Posterior vena cava (tissue), 2 donors: ENCODE data around the gene MFF. TPM values are rescaled to one million over a fixed set of nuclear protein-coding genes. Genes with fewer than 3 reads are reported as not detected.
"Not testable (repeated sequence)": the region's sequence is repeated elsewhere in the genome, so short reads cannot be mapped to it uniquely, and the experiment has no call there.

Experiments used
- DNase-seq: peaks from one replicate; pipeline ENCODE4 v3.0.0-alpha.2; 2020; ENCODE audit warnings: low spot score
- intact Hi-C, 2 donors: fragments of 100-400 bp; cut with DNase I; formaldehyde crosslinking; loops; one replicate each; pipeline versions ENCODE4 v1.14.1 to v1.14.2; 2022 to 2023
- total RNA-seq, 2 donors: library from RNA; stranded (reverse); fragmentation: NEBNext Ultra II Directional; extraction: Animal tissue kit (Norgen Biotek cat#: 25700); gene quantifications; one replicate each; pipeline ENCODE4 v1.2.1, GENCODE V29; 2021
- donor health status: DM: yes; HTN: yes; CAD: no.
- donor health status: DM: yes; HTN: yes; CAD: no.

MFF gene
- total RNA-seq, 2 donors from 2014 or later: 52.2 to 55.2 TPM

DNA sequence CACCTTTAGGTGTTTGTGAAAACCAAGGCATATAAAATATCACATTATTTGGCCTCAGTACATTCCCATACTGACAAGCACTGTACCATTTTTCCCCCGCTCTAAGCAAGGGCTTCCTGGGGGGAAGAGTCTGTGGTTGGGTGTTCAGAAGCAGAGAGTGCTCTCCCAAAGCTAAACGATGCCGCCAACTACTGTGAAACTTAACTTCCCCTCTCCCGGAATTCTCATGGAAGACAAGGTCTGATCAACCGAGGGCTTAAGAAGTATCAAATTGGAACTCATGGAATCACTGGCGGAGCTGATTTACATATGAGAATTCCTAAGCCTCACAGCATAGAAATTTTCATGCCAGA lies 433 bp upstream of the MFF start:
- no peak for DNase-seq
- intact Hi-C loops: no loop called here

- intact Hi-C loops: no loop called here
Measured at GRCh38 chr2:227325839-227326195, 766 bp downstream of the MFF start.

GRCh38 chr2:227326783-227327182 lies 1.7 kb downstream of the MFF start:
- DNase-seq: no peak
- intact Hi-C loops: no loop called here

More at GRCh38 chr2:227325839-227326195, 766 bp downstream of the MFF start:
- DNase-seq: peak; percentile 83

GRCh38 chr2:227335713-227336112 lies 10.7 kb downstream of the MFF start:
- intact Hi-C loops: no loop called here

DNA sequence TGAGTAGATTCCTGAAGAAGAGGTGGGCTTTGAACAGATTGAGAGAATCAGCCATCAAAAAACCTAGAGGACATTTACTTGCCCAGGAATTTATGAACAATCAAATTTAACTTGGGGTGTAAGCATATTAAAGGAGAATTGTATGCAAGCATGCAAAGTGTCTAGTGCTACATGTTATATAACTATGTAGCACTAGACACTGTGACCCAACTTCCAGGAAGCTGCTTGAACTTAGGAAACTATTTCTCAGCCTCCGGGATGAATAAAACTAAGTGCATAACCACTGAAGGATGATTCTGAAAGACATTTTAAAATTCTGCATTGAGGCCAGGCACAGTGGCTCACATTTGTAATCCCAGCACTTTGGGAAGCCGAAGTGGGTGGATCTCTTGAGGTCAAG lies 12.4 kb downstream of the MFF start:
- intact Hi-C loops: no loop called here
- no peak for DNase-seq

More at GRCh38 chr2:227335713-227336112, 10.7 kb downstream of the MFF start:
- DNase-seq: no peak

DNA sequence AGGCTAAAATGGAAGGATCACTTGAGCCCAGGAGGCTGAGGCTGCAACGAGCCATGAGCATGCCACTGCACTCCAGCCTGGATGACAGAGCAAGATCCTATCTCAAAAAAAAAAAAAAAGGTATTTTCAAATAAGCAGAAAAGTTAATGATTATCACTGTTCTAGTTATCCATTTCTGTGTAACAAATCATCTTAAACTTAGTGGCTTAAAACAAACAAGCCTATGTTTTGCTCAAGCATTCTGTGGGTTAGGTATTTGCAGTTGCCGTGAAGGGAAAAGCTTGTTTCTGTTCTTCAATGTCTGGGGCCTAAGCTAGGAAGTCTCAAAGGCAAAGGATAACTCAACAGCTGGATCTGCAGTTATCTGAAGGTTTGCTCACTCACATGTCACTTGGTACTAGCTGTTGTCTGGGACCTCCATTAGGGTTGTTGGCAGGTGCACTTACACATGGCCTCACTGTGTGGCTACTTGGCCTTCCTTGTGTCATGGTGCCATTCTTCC lies 14.1 kb downstream of the MFF start:
- intact Hi-C loops: no loop called here
- DNase-seq: no peak

GRCh38 chr2:227340106-227340505 lies 15.1 kb downstream of the MFF start:
- intact Hi-C loops: no loop called here
- no peak for DNase-seq

GRCh38 chr2:227341553-227341952 lies 16.5 kb downstream of the MFF start:
- no peak for DNase-seq
- intact Hi-C loops: no loop called here

DNA sequence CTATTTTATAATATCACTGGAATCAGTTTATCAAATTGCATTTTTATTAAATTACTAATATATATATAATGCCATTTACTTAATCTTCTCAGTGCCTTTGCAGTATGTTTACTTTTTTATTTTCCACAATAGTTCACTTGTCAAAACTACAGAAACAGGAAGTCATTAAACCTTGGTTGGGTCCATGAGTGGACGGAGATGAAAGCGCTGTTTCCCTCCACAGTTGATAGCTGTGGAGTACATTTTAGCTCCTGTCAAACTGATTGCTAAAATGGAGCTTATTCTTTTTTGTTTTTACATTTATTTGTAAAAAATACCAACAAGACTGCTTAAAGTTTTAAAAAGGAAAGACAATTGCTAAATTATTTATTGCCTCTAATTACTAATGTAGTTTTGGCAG lies 19.2 kb downstream of the MFF start:
- intact Hi-C loops: no loop called here
- no peak for DNase-seq

DNA sequence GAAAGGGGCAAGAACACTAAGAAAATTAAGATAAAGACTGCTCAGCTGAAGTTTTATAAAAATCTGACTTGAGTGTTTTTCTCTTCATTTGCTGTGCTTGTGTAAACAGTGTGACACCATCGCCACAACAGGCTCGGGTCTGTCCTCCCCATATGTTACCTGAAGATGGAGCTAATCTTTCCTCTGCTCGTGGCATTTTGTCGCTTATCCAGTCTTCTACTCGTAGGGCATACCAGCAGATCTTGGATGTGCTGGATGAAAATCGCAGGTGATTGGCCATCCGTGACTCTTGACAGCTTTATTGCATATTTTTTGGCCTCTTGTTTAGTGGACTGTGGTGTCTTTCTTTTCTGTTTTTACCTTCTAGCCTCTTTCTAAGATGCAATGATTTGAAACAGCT lies 22.1 kb downstream of the MFF start:
- no peak for DNase-seq
- intact Hi-C loops: no loop called here

DNA sequence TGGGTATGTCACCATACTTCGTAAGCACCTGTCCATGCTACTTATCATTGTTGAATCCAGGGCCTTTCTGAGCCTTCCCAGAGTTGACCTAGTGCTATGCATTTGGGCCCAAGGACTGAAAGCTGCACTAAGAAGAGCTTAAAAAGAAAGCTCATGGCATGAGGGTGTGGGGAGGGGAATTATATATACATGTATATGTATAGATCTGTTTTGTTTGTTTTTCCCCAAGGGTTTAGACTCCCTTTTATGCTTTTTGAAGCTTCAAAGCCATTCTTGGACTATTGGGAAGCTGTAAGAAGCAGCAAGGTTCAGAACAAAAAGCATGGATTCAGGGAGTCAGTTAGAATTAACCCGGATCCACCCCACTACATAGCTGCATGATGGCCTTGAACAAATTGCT lies 23.3 kb downstream of the MFF start:
- DNase-seq: no peak
- intact Hi-C loops: no loop called here

DNA sequence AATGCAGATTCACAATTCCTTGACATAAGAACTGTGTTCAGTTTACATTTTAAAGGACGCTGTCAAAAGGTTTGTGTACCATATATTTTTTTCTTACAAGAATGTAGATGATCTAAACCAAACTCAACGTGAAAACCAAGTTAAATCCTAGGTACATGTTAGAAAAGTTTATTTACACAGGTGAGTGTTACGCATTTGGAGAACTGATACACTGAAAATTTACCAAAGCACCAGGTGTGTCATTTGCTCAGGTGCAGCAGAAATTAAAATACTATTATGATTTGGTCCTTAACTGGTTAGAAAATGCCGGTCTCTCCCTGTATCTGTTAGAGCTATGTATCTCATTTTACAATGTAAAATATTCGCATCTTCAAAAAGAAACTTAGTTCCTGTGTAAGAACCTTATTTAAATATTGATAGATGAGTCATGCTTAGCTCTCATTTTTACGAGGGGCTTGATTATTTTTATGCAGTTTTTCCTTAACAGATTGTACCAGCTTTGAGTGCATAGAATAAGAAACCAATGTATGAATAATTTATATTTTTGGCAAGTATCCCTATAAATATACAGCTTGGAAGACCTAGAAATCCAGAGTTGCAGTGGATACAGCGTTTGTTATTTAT lies 25.1 kb downstream of the MFF start:
- intact Hi-C loops: no loop called here
- no peak for DNase-seq

GRCh38 chr2:227351639-227352038 lies 26.6 kb downstream of the MFF start:
- intact Hi-C loops: no loop called here
- DNase-seq: no peak

DNA sequence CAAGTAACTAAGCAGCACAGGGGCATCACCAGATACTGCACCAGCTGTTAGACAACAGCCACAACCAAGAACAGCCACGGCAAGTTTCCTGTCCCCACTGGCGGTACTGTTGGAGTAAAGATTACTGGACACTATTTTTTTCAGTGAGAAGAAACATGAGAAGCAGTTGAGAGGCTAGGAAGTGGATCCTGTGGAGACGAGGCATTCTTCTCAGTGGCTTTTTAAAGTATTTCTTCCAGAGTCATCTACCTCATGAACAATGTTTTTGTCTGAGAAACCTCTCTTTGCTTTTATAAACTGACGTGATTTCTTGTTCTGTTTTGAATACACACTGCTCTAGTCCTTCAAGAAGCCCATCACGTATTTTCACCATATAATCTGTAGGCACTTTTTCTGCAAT lies 35.3 kb downstream of the MFF start:
- no peak for DNase-seq
- intact Hi-C loops: no loop called here

GRCh38 chr2:227363756-227364155 lies 38.7 kb downstream of the MFF start:
- intact Hi-C loops: no loop called here
- DNase-seq: no peak

DNA sequence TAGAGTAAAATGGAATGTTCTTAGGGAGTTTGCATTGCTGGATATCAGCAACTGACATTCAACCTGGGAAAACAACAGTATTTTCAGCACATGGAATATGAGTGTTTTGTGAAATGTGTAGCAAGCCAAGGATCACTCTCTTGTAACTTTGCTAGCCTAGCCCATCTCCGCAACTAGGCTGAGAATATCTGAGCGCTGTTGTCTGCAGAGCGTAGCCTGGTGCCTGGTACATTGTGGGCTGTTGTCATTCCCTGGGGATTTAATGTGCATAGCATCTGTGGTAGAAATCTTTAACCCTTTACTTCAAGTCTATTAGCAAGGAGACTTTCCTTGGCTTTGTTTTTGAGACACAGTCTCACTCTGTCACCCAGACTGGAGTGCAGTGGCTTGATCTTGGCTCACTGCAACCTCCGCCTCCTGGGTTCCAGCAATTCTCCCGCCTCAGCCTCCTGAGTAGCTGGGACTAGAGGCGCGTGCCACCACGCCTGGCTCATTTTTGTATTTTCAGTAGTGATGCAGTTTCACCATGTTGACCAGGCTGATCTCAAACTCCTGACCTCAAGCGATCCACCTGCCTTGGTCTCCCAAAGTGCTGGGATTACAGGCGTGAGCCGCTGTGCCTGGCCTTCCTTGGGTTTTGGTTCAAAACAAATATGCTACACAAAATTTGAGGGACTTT lies 39.7 kb downstream of the MFF start:
- DNase-seq, intact Hi-C loops: not testable (repeated sequence)

GRCh38 chr2:227365833-227366232 lies 40.8 kb downstream of the MFF start:
- intact Hi-C loops: no loop called here
- DNase-seq: no peak

DNA sequence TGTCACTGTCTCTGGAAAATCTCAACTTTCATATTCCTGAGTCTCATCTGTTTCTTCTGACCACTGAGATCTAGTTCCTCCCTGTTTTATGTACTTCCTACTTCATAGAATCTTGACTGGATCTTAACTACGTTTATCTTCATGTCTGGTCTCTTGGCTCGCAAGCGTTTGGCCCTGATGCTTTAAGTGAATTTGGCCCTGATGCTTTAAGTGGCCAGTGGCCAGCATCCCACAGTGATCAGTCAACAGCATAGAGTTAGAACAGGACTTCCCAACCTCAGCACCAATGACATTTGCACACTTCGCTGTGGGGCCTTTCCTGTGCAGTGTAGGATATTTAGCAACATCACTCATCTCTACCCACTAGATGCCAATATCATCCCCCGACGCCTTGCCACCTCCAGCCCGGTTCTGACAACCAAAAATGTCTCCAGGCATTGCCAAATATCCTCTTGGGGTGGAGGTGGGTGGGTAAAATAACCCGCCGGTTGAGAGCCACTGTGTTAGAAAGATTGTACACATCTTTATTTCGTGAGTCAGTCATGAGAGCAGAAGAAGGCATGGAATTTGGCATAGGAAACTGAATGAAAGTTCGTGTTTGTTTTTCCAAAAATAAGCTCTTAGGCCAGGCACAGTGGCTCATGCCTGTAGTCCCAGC lies 41.8 kb downstream of the MFF start:
- intact Hi-C loops: no loop called here

DNA sequence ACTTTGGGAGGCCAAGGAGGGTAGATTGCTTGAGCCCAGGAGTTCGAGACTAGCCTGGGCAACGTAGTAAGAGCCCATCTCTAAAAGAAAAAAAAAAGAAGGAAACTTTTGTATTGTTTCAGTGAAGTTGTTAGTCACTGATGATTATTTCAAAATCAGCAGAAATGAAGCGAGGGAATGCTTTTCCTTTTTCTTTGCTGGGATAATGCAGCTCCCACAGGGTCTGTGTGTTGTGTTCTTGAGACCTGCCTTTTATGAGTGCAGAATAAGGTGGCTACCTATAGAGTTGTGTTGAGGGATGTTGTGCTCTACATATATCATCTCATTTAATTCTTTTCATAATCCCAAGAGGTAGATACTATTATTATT lies 42.4 kb downstream of the MFF start:
- intact Hi-C loops: no loop called here
- no peak for DNase-seq

More for the DNA sequence above, 41.8 kb downstream of the MFF start:
- no peak for DNase-seq

DNA sequence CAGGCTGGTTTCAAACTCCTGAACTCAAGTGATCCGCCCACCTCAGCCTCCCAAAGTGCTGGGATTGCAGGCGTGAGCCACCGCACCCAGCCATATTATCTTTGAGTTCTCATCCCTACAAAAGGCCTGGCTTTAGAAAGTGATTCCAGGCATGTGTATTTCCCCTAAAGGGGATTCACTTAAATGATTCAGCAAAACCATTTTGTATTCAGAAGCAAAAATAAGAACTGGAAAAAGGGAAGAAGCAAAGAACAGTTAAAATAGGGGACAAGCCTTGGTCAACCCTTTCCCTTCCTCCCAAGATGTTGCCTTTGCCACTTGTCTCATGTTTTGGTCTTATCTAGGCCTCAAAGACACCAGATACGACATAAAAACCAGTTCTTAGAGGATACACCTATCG lies 43.5 kb downstream of the MFF start:
- DNase-seq: no peak
- intact Hi-C loops: no loop called here

DNA sequence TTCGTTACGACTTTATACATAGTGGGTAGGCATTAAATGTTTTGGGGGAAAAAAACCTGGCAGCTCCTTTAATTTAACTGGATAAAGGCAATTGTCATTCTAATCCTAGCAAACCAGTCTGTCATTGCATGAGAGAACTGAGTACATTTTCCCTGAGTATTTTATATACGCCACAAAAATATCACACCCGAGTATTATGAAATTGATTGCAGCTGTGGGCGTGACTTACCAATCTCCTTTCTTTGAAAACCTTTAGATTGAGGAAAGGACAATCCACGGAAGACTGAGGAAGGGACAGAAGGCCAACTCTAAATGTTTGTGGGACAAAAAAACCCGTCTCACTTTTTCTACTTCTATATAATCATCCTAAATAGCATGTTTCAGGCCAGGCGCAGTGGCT lies 45.0 kb downstream of the MFF start:
- intact Hi-C loops: no loop called here
- no peak for DNase-seq
